ENCODE measurements around the gene DONSON.

The DONSON gene

DNA sequence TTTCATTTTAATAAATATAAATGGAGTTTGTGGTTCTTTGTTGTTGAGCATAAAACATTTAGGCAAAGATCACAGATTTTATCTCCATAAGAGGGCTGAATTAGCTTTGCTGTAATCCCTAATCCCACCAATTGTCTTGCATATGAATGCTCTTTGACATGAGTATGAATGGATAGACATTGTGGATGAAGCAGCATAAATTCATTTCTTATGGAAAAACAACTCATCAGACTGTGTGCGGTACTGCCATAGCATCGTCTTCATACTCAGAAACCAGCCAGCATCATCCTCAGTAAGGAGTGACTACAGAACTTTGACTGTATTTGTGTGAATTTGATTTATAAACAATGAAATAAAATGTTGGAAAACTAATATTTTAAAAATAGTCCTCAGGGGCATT, 26.1 kb downstream of the DONSON start:
- no peak for DNase-seq (ENCODE audit: low spot score)

DNA sequence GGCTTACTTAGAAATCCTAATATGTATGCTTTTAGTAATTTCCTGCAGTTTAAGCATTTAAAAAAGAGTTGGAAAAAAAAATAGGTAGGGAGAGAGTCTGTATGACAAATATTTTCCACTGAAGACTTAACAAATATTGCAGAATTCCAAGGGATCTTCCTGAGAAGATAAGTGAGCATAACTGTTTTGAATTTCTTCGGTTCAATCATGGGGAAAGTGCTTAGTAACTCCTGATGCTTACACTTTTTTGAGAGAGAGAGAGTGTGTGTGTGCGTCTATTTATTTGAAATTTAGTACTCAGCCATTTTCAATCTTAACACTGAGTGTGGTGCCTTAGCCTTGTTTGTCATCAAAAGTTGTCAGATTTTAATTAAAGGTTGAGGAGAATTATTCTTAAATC, 27.1 kb downstream of the DONSON start:
- DNase-seq (ENCODE audit: low spot score): no peak

DNA sequence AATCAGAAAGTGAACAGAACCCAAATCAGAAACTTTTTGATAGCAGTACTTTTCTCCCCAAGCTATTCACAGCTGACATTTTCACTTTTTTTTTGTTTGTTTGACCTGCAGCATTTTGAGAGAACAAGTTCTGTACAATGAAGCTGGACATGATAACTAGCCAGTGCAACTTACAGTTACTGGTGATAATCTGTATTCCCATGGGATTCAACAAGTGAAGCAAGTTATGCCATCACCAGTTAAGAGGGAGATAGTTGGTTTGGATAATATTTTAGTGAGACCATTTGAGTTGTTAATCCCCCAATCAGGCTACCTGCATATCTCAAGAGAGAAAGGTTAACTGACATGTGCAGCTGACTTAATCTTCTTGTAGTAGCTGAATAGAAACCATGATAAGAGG, 27.5 kb downstream of the DONSON start:
- no peak for DNase-seq (ENCODE audit: low spot score)

DNA sequence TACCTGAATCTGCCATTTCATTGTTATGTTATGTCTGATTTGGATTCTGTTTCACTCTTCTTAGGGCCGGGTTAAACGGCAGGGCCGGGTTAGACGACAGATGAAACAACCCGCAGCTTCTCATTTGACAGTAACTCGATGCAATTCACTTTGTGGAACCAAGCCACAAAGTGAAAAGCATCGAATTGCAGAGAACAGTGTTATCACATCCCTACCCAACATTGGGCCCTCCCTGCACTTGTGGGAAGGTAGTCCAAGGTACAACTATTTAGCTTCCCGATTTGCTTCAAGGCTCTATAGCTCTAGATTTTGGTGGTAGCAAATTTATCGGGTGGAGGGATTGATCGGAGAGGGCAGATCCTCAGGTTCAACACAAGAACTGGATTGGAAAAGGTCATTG, 28.7 kb downstream of the DONSON start:
- no peak for DNase-seq (ENCODE audit: low spot score)

DNA sequence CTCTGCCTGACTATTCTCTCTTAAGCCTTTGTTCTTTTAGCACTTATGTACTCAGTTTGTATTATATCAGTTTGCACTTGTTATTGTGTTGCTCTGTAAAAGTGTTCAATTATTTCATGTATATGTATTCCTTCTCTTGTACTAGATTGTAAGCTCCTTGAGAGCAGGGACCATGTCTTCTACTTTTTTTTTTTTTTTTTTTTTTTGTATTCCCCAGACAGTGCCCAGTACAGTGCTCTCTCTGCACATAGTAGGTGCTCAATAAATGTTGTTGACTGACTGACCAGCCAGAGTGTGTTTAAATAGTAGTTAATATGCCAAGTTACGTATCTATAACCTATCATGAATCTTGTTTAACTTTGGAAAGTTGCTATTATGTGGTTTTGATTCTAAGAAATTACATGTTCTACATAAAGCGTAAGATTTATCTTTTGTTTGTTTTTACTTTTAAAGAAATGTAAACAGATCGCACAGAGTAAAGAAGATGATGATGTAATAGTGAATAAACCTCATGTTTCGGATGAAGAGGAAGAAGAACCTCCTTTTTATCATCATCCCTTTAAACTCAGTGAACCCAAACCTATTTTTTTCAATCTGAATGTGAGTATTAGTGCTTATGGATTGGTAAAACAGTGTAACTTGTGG, 29.6 kb downstream of the DONSON start:
- DNase-seq (ENCODE audit: low spot score): no peak

DNA sequence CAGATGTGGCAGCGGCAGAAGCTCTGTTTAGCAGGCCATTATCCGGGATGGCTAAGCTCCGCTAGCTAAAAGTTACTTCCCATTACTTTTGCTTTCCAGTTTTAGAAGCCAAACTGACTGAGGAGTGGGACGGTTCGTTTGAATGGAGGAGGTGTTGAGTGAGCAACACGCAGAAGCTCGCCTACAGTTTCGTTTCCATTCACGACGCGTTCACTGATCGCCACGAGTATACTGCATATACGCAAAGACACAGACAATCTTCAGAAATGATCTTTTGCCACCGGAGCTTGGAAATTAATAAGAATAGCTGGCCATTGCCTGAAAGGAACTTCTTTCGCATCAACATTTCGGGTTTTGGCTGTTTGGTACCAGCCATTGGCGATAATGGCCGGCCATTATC, 31.0 kb downstream of the DONSON start:
- DNase-seq (ENCODE audit: low spot score): no peak

DNA sequence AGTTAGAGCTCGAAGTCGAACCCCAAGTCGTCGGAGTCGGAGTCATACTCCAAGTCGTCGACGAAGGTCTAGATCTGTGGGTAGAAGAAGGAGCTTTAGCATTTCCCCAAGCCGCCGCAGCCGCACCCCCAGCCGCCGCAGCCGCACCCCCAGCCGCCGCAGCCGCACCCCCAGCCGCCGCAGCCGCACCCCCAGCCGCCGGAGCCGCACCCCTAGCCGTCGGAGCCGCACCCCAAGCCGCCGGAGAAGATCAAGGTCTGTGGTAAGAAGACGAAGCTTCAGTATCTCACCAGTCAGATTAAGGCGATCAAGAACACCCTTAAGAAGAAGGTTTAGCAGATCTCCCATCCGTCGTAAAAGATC, 33.5 kb downstream of the DONSON start:
- DNase-seq (ENCODE audit: low spot score): no peak

DNA sequence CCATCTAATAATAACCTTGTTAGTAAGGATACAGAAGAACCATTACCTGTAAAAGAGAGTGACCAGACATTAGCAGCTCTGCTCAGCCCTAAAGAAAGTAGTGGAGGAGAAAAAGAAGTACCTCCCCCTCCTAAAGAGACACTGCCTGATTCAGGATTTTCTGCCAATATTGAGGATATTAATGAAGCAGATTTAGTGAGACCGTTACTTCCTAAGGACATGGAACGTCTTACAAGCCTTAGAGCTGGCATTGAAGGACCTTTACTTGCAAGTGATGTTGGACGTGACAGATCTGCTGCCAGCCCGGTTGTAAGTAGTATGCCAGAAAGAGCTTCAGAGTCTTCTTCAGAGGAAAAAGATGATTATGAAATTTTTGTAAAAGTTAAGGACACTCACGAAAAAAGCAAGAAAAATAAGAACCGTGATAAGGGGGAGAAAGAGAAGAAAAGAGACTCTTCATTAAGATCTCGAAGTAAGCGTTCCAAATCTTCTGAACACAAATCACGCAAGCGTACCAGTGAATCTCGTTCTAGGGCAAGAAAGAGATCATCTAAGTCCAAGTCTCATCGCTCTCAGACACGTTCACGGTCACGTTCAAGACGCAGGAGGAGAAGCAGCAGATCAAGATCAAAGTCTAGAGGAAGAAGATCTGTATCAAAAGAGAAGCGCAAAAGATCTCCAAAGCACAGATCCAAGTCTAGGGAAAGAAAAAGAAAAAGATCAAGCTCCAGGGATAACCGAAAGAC, 34.1 kb downstream of the DONSON start:
- DNase-seq (ENCODE audit: low spot score): no peak

DNA sequence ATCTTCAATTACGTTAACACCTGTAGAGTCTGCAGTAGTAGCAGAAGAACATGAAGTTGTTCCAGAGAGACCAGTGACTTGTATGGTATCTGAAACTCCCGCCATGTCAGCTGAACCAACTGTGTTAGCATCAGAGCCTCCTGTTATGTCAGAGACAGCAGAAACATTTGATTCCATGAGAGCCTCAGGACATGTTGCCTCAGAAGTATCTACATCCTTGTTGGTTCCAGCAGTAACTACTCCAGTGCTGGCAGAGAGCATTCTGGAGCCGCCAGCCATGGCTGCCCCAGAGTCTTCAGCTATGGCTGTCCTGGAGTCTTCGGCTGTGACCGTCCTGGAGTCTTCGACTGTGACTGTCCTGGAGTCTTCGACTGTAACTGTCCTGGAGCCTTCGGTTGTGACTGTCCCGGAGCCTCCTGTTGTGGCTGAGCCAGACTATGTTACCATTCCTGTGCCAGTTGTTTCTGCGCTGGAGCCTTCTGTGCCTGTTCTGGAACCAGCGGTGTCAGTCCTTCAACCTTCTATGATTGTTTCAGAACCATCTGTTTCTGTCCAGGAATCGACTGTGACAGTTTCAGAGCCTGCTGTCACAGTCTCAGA, 35.4 kb downstream of the DONSON start:
- DNase-seq (ENCODE audit: low spot score): no peak

DNA sequence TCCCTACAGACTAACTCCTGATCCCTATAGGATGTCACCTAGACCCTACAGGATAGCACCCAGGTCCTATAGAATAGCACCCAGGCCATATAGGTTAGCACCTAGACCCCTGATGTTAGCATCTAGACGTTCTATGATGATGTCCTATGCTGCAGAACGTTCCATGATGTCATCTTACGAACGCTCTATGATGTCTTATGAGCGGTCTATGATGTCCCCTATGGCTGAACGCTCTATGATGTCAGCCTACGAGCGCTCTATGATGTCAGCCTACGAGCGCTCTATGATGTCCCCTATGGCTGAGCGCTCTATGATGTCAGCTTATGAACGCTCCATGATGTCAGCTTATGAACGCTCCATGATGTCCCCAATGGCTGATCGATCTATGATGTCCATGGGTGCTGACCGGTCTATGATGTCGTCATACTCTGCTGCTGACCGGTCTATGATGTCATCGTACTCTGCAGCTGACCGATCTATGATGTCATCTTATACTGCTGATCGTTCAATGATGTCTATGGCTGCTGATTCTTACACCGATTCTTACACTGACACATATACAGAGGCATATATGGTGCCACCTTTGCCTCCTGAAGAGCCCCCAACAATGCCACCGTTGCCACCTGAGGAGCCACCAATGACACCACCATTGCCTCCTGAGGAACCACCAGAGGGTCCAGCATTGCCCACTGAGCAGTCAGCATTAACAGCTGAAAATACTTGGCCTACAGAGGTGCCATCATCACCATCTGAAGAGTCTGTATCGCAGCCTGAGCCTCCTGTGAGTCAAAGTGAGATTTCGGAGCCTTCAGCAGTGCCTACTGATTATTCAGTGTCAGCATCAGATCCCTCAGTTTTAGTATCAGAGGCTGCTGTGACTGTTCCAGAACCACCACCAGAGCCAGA, 36.1 kb downstream of the DONSON start:
- no peak for DNase-seq (ENCODE audit: low spot score)

DNA sequence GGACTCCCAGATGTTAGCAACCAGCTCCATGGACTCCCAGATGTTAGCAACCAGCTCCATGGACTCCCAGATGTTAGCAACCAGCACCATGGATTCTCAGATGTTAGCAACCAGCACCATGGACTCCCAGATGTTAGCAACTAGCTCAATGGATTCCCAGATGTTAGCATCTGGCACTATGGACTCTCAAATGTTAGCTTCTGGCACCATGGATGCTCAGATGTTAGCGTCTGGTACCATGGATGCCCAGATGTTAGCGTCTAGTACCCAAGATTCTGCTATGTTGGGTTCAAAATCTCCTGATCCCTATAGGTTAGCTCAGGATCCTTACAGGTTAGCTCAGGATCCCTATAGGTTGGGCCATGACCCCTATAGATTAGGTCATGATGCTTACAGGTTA, 36.8 kb downstream of the DONSON start:
- DNase-seq (ENCODE audit: low spot score): no peak

DNA sequence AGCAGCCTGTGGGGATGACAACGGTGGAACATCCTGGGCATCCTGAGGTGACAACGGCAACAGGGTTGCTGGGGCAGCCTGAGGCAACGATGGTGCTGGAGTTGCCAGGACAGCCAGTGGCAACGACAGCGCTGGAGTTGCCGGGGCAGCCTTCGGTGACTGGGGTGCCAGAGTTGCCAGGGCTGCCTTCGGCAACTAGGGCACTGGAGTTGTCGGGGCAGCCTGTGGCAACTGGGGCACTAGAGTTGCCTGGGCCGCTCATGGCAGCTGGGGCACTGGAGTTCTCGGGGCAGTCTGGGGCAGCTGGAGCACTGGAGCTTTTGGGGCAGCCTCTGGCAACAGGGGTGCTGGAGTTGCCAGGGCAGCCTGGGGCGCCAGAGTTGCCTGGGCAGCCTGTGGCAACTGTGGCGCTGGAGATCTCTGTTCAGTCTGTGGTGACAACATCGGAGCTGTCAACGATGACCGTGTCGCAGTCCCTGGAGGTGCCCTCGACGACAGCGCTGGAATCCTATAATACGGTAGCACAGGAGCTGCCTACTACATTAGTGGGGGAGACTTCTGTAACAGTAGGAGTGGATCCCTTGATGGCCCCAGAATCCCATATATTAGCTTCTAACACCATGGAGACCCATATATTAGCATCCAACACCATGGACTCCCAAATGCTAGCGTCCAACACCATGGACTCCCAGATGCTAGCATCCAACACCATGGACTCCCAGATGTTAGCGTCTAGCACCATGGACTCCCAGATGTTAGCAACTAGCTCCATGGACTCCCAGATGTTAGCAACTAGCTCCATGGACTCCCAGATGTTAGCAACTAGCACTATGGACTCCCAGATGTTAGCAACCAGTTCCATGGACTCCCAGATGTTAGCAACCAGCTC, 37.5 kb downstream of the DONSON start:
- DNase-seq (ENCODE audit: low spot score): no peak

DNA sequence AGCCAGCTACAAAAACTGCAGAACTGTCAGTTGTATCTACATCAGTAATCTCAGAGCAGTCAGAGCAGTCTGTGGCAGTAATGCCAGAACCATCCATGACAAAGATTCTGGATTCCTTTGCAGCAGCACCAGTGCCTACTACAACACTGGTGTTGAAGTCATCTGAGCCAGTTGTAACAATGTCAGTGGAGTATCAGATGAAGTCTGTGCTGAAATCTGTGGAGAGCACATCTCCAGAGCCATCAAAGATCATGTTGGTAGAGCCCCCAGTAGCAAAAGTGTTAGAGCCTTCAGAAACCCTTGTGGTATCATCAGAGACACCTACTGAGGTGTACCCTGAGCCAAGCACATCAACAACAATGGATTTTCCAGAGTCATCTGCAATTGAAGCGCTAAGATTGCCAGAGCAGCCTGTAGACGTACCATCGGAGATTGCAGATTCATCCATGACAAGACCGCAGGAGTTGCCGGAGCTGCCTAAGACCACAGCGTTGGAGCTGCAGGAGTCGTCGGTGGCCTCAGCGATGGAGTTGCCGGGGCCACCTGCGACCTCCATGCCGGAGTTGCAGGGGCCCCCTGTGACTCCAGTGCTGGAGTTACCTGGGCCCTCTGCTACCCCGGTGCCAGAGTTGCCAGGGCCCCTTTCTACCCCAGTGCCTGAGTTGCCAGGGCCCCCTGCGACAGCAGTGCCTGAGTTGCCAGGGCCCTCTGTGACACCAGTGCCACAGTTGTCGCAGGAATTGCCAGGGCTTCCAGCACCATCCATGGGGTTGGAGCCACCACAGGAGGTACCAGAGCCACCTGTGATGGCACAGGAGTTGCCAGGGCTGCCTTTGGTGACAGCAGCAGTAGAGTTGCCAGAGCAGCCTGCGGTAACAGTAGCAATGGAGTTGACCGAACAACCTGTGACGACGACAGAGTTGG, 38.4 kb downstream of the DONSON start:
- DNase-seq (ENCODE audit: low spot score): no peak

DNA sequence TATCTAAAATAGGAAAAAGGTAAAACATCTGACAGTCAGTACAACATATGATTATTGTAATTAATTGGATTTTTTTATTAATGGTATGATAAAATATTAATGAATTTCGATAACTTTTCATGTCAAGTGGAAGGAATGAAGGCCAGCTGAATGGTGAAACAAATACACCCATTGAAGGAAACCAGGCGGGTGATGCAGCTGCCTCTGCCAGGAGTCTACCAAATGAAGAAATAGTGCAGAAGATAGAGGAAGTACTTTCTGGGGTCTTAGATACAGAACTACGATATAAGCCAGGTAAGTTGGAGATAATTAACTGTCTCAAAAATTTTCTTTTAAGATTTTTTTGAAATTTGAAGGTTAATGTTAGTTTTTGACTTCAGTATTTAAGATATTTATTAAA, 42.4 kb downstream of the DONSON start:
- no peak for DNase-seq (ENCODE audit: low spot score)

DNA sequence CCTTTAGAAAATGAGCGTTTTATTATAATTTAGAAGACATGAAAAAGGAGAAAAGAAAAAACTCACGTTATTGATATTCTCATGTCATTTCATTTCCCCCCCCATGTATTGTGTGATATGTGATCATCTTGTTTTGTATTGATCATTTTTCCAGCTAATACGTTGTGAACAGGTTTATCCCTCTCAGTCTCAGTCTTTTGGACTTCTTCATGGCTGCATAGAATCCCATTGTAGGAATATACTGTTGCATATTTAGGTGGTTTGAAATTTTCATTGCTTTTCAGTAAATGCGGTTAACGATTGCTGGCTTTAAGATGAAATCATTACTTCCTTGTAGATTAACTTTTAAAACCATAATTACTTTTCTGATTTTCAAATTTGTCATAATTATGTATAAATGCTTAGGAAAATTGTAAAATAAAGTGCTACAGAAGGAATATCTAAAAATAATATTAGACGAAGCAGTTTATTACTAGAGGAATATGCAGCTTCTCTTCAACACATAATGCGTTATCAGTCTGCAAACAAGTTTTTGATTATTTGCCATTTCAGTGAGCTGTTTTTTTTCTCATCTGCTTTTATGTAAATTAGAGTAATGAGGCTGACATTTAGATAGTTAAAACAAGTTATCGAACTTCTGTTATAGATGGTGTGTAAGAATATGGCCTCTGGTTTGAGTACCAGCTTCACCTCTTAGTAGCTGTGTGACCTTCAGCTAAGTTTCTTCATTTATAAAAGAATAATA, 43.9 kb downstream of the DONSON start:
- no peak for DNase-seq (ENCODE audit: low spot score)

DNA sequence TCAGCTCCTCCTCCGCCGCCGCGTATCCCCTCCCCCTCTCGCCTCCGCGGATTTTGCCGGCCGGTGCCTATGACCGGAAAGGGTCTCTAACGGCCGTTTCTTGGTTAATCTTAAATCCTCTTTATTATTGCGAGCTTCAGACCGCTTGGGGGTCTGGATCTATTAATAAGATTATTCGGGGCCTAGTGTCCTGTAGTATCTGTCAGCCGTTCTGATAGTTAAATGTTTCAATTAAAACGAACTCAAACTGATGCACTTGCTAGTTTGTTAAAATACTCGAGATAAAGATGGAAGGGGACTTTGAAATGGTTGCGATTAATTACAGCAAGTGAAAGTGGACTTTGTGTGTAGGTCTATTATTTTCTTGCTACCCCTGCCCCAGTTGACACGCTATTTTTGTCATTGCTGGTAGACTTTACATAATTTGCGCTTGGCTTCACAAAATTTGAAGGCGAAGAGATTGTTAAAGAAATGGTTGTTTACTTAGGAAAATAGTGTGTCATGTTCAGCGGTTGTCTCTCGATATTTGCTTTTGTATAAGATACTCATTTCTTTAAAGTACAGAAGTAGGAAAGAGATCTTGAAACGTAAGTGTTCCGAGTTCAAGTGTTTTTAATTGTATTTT, 44.9 kb downstream of the DONSON start:
- peak; percentile 40 for DNase-seq (ENCODE audit: low spot score)

DNA sequence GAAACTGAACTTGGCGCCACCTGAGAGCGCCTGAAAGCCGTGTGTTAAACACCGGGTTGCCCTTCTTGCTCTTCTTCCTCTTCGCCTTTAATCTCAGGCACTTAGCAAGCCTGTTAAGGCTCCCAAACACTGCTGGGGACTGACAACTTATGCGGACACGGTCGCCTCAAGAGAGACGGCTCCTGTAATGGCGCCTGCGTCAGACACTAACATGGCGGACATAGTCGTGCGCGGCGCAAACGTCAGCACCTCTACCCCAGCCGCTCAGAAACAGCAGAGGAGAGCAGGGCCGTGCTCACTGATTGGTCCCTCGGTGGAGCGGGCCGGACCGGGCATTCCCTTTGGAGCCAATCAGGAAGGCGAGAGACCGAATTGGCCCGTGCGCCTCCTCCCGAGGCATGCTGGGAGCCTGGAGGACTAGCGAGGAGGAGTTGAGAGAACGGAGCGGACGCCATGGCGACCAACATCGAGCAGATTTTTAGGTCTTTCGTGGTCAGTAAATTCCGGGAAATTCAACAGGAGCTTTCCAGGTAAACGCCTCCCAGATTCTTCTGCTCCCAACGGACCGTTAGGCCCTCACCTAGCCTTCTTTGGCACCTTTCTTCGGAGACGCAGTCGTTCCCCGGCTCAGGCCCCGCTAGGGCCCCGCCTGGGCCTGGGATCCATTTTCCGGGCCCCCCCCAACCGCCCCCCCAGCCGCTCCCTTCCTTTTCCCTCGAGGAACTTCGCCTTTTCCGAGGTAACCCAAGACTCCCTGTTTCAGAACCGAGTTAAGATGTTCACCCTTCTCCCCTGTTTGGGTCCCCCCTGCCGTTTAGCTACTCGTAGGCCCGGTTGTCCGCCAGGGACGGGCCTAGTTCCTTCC, 45.6 kb downstream of the DONSON start, which contains the start of gene SON:
Gene SON, plus strand, starts transcription at position 399 of the 865 bp plus-strand sequence. Its CDS starts 55 bp downstream, at position 454.
- DNase-seq (ENCODE audit: low spot score): peak; percentile 98

Data from AG08395 (cell line).